GM23338 (cell line): ENCODE measurements around the gene AOPEP.

Experiments used
- CREB1 ChIP-seq: fragments of 250-450 bp; sonication (Bioruptor Pico); IDR thresholded peaks from 2 replicates; pipeline ENCODE4 v1.5.0; 2020; ENCODE audit warnings: low read depth, mild to moderate bottlenecking, moderate library complexity
- CTCF ChIP-seq, 2 experiments: fragments of 200-600 bp in 1 of 2; sonication (generic) in 1 of 2; conservative IDR thresholded peaks; 2 replicates each; pipeline versions ENCODE4 v1.5.1 to v1.6.1; 2016 to 2017; ENCODE audit warnings: antibody characterized with exemption in 2 of 2, low read depth in 2 of 2, mild to moderate bottlenecking in 2 of 2, moderate library complexity in 1 of 2
- ETS1 ChIP-seq: IDR thresholded peaks from 2 replicates; pipeline ENCODE4 v1.6.1; 2016; ENCODE audit warnings: antibody characterized with exemption
- EZH2 ChIP-seq: fragments of 200-600 bp; sonication (generic); IDR thresholded peaks from one replicate; pipeline ENCODE4 v1.8.0; 2017; ENCODE audit warnings: antibody characterized with exemption, mild to moderate bottlenecking, low read depth; ENCODE audit not compliant: unreplicated experiment
- EZH2phosphoT487 ChIP-seq: fragments of 200-600 bp; sonication (generic); IDR thresholded peaks from one replicate; pipeline ENCODE4 v1.8.1; 2018; ENCODE audit warnings: antibody characterized with exemption; ENCODE audit not compliant: unreplicated experiment
- JUNB ChIP-seq: IDR thresholded peaks from one replicate; pipeline ENCODE4 v1.6.1; 2016; ENCODE audit warnings: antibody characterized with exemption; ENCODE audit not compliant: unreplicated experiment
- NANOG ChIP-seq: IDR thresholded peaks from 2 replicates; pipeline ENCODE4 v1.6.1; 2016; ENCODE audit warnings: antibody characterized with exemption, borderline replicate concordance
- POLR2AphosphoS5 ChIP-seq: IDR thresholded peaks from 2 replicates; pipeline ENCODE4 v1.6.1; 2016; ENCODE audit warnings: antibody characterized with exemption, low read depth
- REST ChIP-seq: IDR thresholded peaks from one replicate; pipeline ENCODE4 v1.6.1; 2018; ENCODE audit warnings: antibody characterized with exemption; ENCODE audit not compliant: unreplicated experiment
- STAT1 ChIP-seq: IDR thresholded peaks from one replicate; pipeline ENCODE4 v1.6.1; 2016; ENCODE audit warnings: antibody characterized with exemption; ENCODE audit not compliant: unreplicated experiment
- ZNF114 ChIP-seq: fragments of 250-450 bp; sonication (Bioruptor Pico); IDR thresholded peaks from 2 replicates; pipeline ENCODE4 v1.5.0; 2020; ENCODE audit warnings: mild to moderate bottlenecking, moderate library complexity
- ZNF462 ChIP-seq: fragments of 250-450 bp; sonication (Bioruptor Pico); IDR thresholded peaks from 2 replicates; pipeline ENCODE4 v1.5.0; 2020; ENCODE audit warnings: mild to moderate bottlenecking, moderate library complexity

- TF ChIP-seq CTCF (conservative IDR thresholded peaks at IDR 0.05; ENCODE audit: low read depth in 2 of 2) (no peak), POLR2AphosphoS5 (no peak), ZNF462 (CRISPR knock-in tag) (no peak), EZH2phosphoT487 (no peak), EZH2 (no peak), ETS1 (no peak), CREB1 (CRISPR knock-in tag) (no peak), ZNF114 (no peak), REST (no peak), NANOG (no peak), JUNB (no peak), STAT1 (no peak)
Measured at GRCh38 chr9:94839398-94839797, 112.9 kb downstream of the AOPEP start.
